Sigmoid colon (tissue), 3 donors: ENCODE measurements around the gene ATG7.

ENCODE experiments used
- CTCF ChIP-seq, 4 experiments: fragments of 450-650 bp in 3 of 4; fragments of 200-600 bp in 1 of 4; IDR thresholded peaks; one replicate each; pipeline ENCODE4 v1.5.1; 2016 to 2019; ENCODE audit warnings: antibody characterized with exemption in 4 of 4, mild to moderate bottlenecking in 3 of 4, moderate library complexity in 2 of 4
- POLR2A ChIP-seq, 2 donors: fragments of 450-650 bp; IDR thresholded peaks; one replicate each; pipeline ENCODE4 v1.6.1; 2016; ENCODE audit warnings: antibody characterized with exemption in 2 of 2, mild to moderate bottlenecking in 2 of 2, moderate library complexity in 2 of 2

GRCh38 chr3:11248596-11248995 is 23.6 kb upstream of the ATG7 start:
- TF ChIP-seq CTCF (IDR thresholded peaks at IDR 0.05) (no peak), POLR2A (IDR thresholded peaks at IDR 0.05) (no peak)
